Fibroblast of mammary gland (primary cell): ENCODE measurements around the gene C11orf16.
"Not testable (repeated sequence)": the region's sequence is repeated elsewhere in the genome, so short reads cannot be mapped to it uniquely, and the experiment has no call there.

Experiments used
- DNase-seq: peaks from one replicate; pipeline ENCODE4 v3.0.0-alpha.2; 2010; ENCODE audit warnings: low read depth
- H3K4me3 ChIP-seq: 2 replicates; pipeline ENCODE4 v1.5.1; 2011; ENCODE audit warnings: low read depth, mild to moderate bottlenecking, low read length, moderate library complexity; ENCODE audit not compliant: control insufficient read depth
- CTCF ChIP-seq: conservative IDR thresholded peaks from 2 replicates; pipeline ENCODE4 v1.5.1; 2011; ENCODE audit warnings: low read depth, low read length, inconsistent platforms; ENCODE audit not compliant: control insufficient read depth, insufficient read depth

The C11orf16 gene

GRCh38 chr11:8932564-8933180, at the start of gene C11orf16:
TSS of gene C11orf16 (minus strand) at chr11:8932947. CDS start at chr11:8932308, 639 bp downstream.
- H3K4me3 ChIP-seq: no peak within 1 kb of the TSS
- no peak for TF ChIP-seq CTCF
- DNase-seq: no peak

- H3K4me3 ChIP-seq: no peak overlapping the region
- no peak for TF ChIP-seq CTCF
- DNase-seq: no peak
These were observed 47.7 kb upstream of the C11orf16 start for GRCh38 chr11:8980485-8980884.

- not testable (repeated sequence) for DNase-seq, H3K4me3 ChIP-seq
These were observed 46.6 kb upstream of the C11orf16 start for GRCh38 chr11:8979365-8979764.

- no peak overlapping the region for H3K4me3 ChIP-seq
- no peak for TF ChIP-seq CTCF
- DNase-seq: no peak
These were observed 40.4 kb upstream of the C11orf16 start for GRCh38 chr11:8973121-8973520.

- no peak for TF ChIP-seq CTCF
- DNase-seq: no peak
- no peak overlapping the region for H3K4me3 ChIP-seq
These were observed 39.2 kb upstream of the C11orf16 start for GRCh38 chr11:8971924-8972316.

- no peak overlapping the region for H3K4me3 ChIP-seq
- TF ChIP-seq CTCF: no peak
- no peak for DNase-seq
These were observed 38.6 kb upstream of the C11orf16 start for GRCh38 chr11:8971196-8971923.

GRCh38 chr11:8967184-8967583, 34.4 kb upstream of the C11orf16 start:
- no peak overlapping the region for H3K4me3 ChIP-seq
- no peak for DNase-seq
- TF ChIP-seq CTCF: no peak
